NK-92 (cell line): ENCODE data around the gene IGF1R.
"Not testable (repeated sequence)": the region's sequence is repeated elsewhere in the genome, so short reads cannot be mapped to it uniquely, and the experiment has no call there.

Experiments used
- DNase-seq: peaks from one replicate; lab custom pipeline; 2025; ENCODE audit not compliant: unreplicated experiment; lab: John Stamatoyannopoulos, UW

Gene IGF1R

DNA sequence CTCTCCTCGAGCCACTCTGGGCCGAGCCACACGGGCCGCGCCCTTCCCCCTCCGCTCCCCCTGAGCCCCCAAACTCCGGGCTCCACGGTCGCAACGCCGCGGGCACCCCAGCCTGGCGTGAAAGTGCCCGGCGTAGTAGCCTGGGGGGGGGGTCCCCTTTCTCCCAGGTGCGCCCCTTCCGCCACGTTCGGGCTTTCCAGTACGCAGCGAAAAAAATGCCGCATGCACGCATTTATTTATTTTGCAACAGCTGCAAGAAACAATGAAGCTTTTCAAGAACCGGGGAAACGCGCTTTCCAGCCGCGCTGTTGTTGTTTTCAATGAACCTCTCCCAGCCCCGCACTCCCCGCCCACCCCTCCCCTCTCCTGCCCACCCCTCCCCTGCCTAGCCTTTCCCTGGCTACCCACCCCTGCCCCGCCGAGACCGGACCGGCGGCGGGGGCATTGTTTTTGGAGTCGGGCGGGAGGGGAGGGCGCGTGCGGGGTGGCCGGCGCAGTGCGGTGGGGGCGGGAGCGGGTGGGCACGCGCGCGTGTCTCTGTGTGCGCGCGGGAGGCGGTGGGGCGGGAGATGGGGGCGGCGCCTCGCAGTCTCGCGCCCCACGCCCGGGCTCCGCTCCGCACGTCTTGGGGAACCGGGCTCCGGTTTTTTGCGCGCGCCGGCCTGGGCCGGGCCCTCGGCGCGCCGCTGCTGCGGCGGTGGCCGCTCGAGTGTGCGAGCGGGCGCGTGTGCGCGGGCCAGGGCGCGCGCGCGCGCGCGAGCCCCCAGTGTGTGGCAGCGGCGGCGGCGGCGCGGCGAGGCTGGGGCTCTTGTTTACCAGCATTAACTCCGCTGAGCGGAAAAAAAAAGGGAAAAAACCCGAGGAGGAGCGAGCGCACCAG, at the start of gene IGF1R:
Gene IGF1R (plus strand): TSS at position 766 of the 880 bp plus-strand sequence. CDS start 1,043 bp downstream, outside the sequence.
- no peak for DNase-seq

DNA sequence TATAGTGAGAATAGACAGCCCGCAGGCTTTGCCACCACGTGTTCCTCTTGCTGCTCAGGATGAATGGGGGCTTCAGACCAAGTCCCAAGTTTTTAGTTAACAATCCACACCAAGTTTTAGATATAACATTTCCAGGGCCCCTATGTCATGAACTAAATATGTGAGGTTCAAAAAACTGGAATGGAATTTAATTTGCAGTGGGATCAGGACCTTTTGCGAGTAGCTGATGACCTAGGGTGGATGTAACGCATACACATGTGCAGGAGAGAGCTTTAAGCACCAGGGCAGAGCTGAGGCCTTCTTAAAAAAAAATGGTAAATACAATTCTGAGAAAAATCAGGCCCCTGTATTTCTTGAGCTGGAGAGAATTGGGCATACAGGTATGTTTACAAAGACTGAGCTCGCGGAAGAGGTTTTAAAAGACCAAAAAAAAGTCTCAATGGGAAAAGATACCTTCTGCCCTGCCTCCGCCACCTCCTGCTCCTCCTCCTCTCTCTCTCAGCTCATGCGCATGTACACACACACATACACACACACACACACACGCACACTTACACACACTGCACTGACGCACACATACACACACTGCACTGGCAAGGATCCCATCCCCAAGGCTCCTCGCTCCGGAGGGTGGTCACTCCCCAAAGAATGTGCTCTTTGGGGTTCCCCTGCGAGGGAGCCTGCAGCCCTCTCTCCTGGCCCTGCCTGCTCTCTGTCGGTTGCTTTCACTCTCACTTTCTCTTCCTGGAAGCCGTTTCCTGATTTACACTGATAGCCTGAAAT, 48.2 kb upstream of the IGF1R start:
- DNase-seq, result no peak

DNA sequence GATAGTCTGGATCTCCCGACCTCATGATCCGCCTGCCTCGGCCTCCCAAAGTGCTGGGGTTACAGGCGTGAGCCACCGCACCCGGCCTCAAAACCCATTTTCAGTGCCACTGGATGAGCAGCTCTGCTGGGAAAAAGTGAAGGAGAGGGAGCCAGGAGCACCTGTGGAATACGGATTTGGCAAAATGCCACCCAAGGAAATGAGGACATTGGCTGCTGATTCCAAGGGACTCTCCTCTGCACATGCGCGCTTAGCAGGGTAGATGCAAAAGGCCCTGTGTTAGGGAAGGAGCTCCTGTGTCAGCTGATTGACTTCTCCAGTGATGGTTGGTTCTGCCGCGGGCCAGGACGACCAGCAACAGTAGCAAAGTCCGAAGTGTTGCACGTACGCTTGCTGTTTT, 43.4 kb upstream of the IGF1R start:
- DNase-seq, result no peak

DNA sequence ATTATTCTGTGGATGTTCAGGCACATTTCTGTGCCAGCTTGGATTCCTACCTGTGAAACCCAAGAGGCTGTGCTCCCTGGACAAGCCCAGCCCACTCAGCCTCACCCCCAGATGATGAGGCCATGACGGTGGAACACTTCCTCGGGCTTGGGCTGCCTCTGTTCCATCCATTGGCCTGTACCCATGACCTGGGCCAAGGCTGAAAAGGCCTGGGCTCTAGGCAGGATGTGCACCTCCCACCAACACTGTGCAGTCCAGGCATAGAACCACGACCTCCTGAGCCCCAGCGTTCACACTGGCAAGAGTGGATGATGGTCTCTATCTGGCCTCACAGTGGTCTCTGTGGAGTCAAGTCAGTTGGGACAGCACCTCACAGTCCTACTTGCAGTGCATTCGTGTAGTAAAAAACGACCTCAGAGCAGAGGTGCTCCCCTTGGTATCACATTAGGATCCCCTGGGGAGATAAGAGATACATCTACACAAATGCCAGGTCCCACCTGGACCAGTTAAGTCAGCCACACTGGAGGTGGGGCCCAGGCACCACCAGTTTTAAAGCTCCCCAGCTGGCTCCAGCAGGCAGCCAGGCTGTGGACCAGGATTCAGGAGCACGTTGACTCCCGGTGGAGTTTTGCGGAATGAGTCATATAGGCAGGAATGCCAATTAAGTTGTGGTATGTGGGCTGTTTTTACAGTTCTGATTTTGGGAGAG, 39.0 kb upstream of the IGF1R start:
- no peak for DNase-seq

DNA sequence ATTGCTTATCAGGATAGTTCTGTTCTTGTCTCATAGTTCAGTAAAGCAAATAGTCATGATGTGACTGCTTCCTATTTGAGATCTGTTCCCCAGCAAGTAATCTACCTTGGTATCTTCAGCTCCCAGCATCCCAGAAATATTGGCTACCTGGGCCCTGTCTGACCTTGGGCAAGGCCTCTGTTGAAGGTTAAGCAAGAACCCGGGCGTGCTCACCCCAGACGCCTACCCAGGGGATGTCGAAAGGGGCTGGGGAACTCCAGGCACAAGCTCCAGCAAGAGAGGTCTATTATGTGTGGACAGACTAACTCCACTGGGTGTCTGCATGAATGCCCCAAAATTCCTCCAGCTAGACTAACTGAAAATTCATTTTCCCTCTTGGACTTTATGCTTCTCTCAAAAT, 37.3 kb upstream of the IGF1R start:
- no peak for DNase-seq

DNA sequence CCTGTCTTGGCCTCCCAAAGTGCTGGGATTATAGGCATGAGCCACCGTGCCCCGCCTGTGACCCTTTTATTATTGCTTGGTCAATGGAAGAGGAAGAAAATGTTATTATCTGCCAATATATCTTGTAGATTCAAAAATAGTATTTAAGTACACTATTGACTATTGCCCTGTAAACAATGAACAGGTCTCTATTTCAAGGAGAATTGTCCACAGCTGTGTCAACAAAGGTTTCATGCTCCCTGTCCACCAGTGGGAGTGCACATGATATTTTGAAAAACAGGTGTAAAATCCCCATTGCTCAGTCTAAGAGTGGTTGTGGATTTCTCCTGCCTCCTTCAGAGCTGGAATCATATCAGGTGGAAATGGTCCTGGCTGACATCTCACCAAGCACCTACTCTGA, 36.5 kb upstream of the IGF1R start:
- no peak for DNase-seq

DNA sequence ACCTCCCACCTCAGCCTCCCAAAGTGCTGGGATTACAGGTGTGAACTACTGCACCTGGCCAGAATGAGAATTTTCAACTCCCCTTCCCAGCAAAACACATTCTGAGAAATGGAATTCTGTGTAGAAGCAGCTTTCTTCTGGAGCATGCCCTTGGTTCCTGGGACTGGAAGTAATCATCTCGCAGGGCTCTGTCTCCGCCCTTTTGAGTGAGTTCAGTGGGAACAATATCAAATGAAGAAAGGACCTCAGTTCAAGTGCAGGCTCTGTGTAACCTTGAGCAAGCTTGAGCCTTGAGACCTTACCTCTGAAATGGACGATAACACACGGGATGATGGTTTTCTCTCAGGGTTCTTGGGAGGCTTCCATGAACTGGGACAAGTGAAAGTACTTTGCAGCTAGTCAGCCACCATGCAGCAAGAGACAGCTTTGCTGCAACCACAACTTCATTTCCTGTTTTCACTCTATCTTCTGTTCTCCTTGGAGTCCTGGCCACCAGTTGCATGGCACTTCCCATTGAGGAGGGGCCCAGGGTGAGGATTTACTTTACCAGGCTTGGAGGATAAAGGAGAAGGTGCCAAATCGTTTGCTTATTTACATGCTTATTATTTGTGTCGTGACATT, 35.7 kb upstream of the IGF1R start:
- DNase-seq, result no peak

DNA sequence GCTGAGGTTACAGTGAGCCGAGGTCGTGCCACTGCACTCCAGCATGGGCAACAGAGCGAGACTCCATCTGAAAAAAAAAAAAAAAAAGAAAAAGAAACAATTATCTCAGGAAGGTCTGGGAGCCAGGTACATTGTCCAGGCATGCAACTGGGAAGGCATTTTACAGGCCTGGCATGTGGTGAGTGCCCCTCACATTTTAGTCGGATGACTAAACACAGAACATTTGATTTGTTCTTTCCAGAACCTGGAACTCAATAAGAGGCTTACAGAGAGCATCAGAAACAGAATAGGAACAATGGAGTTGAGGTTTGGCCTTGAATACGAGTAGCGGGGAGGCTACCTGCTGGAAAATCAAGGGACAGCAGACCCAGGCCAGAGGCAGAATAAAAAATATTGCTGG, 33.7 kb upstream of the IGF1R start:
- DNase-seq, result no peak

DNA sequence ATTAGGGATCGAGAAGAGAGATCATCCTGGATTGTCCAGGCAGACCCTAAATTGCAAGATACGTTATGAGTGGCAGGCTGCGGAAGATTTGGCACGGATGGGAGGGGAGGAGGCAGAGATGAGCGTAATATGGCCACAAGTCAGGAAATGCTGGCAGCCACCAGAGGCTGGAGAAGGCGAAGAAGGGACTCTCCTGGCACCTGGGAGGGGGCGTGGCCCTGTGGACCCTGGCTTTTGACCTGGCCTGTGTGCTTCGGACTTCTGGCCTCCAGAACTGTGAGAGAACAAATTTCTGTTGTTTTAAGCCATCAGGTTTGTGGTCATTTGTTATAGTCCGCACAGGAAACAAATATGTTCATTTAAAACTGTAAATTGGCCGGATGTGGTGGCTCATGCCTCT, 31.9 kb upstream of the IGF1R start:
- no peak for DNase-seq

DNA sequence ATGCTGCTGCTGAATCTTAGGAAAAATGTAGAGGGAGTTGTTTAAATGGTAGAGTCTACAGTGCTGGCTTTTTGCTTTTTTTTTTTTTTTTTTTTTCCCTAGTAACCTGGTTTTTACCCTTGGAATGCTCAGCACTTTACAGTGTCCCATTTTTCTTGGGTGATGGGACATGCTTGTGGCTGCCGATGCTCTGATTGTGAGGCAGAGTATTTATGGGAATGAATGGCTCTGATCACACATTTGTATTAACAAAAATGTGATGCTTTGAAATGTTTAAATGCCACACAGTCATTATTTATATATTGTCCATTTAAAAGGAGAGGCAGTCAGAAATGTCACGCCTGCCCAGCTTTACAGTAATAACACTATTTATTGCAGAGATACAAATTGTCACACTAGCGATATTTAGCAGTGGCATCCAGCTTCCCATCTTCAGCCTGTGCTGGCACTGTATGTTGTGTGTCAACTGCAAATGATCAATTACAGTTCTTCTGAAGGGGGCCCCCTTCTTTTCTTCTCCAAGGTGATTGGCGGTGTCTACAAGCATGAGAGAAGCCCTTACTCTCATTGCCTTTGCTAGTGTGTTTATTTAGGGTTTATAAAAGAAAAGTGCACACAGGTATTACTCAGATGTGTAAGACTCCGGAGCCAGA, 30.9 kb upstream of the IGF1R start:
- DNase-seq, result no peak

DNA sequence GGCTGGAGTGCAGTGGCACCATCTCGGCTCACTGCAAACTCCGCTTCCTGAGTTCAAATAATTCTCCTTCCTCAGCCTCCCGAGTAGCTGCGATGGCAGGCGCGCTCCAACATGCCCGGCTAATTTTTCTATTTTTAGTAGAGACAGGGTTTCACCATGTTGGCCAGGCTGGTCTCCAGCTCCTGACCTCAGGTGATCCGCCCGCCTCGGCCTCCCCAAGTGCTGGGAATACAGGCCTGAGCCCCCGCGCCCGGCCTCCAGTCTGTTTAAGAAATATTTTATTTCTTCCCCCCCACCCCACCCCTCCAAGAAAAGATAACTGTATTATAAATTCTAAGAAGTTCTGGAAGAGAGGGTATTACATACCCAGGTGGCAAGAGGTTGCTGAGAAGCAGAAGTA, 29.8 kb upstream of the IGF1R start:
- DNase-seq, result not testable (repeated sequence)

DNA sequence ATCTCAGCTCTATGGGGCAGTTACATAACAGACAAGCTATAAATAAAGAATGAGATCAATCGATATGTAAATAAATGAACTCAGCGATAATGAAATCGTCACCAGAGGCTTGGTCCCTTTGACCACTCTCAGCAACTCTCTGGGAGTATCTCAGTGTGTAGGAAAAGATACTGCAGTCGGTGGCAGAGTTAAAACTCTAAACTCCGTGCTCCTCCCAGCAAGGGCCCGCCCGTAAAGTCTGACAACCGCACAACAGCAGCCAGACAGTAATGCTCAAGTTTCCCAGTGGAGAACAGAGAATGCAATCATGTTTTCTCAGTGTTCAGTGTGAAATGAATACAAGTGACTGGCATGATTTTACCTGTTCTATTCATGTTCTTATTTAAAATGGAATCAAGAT, 28.3 kb upstream of the IGF1R start:
- no peak for DNase-seq

DNA sequence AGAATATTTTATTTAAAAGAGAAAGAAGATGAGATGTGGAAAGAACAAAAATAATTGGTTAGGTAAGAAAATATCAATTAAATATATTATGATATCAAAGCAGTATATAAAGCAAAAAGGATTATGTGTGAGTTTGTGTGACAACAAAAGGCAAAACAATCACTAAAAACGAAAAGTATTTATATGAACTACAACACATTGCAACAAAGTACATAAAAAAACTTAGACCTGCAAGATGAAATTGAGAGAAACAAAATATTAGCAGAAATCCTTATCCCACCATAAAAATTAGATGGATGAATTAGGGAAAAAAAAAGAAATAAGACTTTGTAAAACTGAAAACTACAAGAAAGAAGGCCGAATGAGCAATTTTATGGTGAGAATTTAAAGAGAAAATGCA, 27.3 kb upstream of the IGF1R start:
- DNase-seq, result no peak

DNA sequence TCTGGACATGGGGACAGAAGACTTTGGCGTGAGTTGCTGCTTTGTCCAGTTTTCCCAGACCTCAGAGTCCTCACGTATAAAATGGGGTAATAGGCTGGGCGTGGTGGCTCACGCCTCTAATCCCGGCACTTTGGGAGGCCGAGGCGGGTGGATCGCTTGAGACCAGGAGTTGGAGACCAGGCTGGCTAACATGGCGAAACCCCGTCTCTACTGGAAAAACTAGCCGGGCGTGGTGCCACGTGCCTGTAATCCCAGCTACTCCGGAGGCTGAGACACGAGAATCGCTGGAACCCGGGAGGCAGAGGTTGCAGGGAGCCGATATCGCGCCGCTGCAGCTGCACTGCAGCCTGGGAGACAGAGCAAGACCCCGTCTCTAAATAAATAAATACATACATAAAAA, 22.7 kb upstream of the IGF1R start:
- no peak for DNase-seq

DNA sequence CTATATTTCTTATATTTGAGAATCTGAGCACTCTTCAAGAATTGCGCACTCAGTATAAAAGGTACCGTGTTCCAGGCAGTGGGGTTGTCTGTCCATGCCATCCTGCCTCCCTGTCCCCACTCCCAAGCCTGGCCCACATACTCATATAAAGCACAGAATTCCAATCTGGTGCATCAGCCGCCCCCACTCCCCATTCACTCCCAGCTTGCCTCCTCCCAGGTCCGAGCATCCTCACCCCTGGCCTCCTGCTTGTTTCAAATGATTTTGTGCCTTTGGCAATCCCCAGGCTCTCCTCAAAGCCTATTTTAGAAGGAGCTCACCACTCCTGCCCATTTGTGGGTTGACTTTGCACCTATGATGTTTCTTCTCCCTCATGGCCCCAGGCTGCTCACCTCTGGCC, 22.2 kb upstream of the IGF1R start:
- DNase-seq, result no peak

DNA sequence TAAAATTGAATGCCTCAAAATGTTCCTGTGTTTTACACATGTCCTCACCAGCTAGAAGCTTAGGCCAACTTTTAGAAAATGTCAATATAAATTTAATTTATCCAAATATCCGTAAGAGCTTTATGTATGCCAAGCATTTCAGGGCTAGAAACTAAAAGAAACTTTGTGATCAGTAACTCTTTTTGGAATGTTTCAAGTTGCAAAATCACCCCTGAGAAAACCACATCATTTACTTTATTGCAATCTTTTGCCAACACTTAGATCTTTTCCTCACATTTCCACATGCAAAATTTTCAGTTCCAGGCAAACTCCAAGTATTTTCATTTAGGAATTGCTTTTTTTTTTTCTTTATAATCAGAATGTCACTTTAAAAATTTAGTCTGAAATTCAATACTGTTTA, 20.1 kb upstream of the IGF1R start:
- no peak for DNase-seq

DNA sequence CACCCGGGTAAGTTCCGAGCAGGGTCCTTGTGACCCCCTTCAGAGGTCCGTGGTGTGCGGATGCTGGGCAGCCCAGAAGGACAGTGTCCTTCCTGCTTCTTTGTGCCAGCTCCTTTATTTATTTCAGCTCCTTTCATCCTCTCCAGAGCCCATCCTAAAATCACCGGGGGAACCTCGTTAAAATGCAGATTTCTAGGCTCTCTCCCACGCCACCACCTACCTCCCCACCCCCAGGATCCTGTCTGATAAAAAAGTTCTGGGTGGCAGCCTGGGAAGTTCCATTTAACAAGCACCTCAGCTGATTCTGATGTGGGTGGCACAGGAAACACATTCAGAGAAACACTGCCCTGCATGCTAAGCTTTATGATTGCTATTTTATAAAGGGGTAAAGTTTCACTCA, 12.5 kb upstream of the IGF1R start:
- DNase-seq, result no peak

DNA sequence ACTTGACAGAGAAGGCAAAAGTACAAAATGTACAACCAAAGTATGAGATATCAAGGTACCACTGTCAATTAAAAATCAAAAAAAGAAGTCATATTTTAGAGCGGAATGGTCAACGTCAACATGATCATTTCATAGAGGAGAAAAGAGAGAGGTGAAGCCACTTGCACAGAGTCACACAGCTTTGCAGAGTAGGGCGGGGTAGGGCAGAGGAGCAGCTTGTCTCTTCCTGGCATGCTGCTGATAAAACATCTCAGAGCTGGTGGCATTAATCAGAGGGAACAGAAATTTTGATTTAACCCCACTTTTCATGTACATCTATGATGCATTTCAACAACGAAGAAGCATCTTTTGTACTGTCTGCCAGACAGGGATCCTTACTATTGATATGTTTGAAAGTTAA, 5.2 kb upstream of the IGF1R start:
- no peak for DNase-seq

DNA sequence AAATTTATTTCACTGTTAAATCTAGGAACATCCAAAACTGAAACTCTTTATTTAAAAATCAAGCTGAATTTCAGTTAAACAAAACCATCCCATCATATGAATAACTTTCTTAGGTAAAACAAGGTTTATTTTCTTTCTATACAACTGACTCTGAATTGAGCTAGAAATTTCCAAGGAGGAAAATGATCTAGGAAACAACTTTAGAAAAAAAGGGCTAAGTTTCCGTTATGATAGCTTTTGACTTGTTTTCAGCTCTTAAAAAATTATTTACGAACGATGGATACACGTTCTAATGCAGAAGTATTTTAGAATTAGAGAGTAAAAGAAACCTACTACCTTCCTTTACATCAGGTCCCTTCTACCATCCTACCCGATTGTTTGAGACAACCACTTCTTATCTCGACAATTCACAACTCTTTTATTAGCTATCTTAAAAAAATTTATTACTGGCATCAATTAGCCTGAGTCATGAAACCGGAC, 1.8 kb upstream of the IGF1R start:
- DNase-seq, result no peak

DNA sequence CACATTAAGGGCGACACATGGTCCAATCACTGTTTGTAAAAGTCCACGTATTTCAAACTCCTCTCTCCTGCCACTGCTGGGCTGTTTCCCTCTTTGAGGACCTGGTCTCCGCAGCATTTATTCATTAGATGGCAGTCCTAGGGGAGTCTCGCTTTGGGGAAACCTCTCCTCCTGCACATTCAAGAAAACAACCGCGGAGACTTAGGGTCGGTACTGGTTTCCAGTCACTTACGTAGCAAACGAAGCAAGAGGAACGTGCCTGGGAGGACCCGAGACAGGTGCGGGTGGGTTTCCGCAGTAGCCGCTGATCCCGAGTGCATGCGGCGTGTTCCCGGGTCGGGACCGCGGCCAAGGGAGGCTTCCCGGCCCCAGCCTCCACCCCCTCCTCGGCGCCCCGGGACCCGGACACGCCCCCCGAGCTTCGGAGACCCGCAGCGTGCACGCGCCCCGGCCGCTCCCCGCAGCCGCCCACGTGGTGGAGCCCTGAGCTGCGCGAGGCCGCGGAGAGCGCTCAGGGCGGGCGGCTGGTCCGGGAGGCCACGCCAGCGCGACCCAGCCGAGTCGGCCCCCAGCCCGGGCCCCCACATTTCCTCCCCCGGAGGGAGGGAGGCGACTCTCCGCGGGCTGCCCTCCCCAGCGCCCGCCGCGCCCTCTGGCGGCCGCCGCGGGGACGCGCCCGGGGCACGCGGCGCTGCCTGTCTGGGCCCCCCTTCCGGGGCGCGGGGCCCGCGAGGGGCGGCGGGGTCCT, 1.1 kb upstream of the IGF1R start:
- DNase-seq, result no peak
